ENCODE measurements around the gene FYN.

GRCh38 chr6:111849298-111849697 lies 24.0 kb downstream of the FYN start:
- TF ChIP-seq, protein P1, sequence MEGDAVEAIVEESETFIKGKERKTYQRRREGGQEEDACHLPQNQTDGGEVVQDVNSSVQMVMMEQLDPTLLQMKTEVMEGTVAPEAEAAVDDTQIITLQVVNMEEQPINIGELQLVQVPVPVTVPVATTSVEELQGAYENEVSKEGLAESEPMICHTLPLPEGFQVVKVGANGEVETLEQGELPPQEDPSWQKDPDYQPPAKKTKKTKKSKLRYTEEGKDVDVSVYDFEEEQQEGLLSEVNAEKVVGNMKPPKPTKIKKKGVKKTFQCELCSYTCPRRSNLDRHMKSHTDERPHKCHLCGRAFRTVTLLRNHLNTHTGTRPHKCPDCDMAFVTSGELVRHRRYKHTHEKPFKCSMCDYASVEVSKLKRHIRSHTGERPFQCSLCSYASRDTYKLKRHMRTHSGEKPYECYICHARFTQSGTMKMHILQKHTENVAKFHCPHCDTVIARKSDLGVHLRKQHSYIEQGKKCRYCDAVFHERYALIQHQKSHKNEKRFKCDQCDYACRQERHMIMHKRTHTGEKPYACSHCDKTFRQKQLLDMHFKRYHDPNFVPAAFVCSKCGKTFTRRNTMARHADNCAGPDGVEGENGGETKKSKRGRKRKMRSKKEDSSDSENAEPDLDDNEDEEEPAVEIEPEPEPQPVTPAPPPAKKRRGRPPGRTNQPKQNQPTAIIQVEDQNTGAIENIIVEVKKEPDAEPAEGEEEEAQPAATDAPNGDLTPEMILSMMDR (IDR thresholded peaks at IDR 0.05; ENCODE audit: low read depth, low read length) = no peak
- TF ChIP-seq POLR2A (IDR thresholded peaks at IDR 0.05; ENCODE audit: extremely low read depth, insufficient read length) (no peak), MAX (IDR thresholded peaks at IDR 0.05; ENCODE audit: low read depth, low read length) (no peak)
